Hepatocyte (in vitro differentiated cells): ENCODE measurements around the gene ZNF585A. TPM values are rescaled to one million over a fixed set of nuclear protein-coding genes. Genes with fewer than 3 reads are reported as not detected.

ENCODE experiments used
- DNase-seq: peaks from one replicate; pipeline ENCODE4 v3.0.0-alpha.2; 2016; ENCODE audit warnings: low spot score
- H2AFZ ChIP-seq: fragments of 200-600 bp; sonication (generic); 2 replicates; pipeline ENCODE4 v1.6.0; 2016; ENCODE audit warnings: antibody characterized with exemption, mild to moderate bottlenecking
- H3K27ac ChIP-seq: fragments of 200-600 bp; sonication (generic); 2 replicates; pipeline ENCODE4 v1.5.1; 2016; ENCODE audit warnings: mild to moderate bottlenecking
- H3K27me3 ChIP-seq: fragments of 200-600 bp; sonication (generic); 2 replicates; pipeline ENCODE4 v1.6.1; 2016
- H3K36me3 ChIP-seq: fragments of 200-600 bp; sonication (generic); replicated peaks from 2 replicates; pipeline ENCODE4 v1.5.1; 2016; ENCODE audit warnings: low read depth; ENCODE audit not compliant: insufficient read depth
- H3K4me1 ChIP-seq: fragments of 200-600 bp; sonication (generic); 2 replicates; pipeline ENCODE4 v1.5.1; 2016; ENCODE audit warnings: mild to moderate bottlenecking, moderate library complexity; ENCODE audit not compliant: insufficient read depth
- H3K4me2 ChIP-seq: fragments of 200-600 bp; sonication (generic); 2 replicates; pipeline ENCODE4 v1.6.0; 2016
- H3K4me3 ChIP-seq: fragments of 200-600 bp; sonication (generic); 2 replicates; pipeline ENCODE4 v1.5.1; 2016; ENCODE audit warnings: mild to moderate bottlenecking
- H3K79me2 ChIP-seq: fragments of 200-600 bp; sonication (generic); 2 replicates; pipeline ENCODE4 v1.6.0; 2017; ENCODE audit warnings: mild to moderate bottlenecking
- H3K9me2 ChIP-seq: fragments of 200-600 bp; sonication (generic); replicated peaks from 2 replicates; pipeline ENCODE4 v1.6.0; 2017; ENCODE audit warnings: mild to moderate bottlenecking; ENCODE audit not compliant: insufficient read depth
- H3K9me3 ChIP-seq: fragments of 200-600 bp; sonication (generic); 2 replicates; pipeline ENCODE4 v1.5.1; 2016; ENCODE audit warnings: low read depth, mild to moderate bottlenecking
- H4K20me1 ChIP-seq: fragments of 200-600 bp; sonication (generic); 2 replicates; pipeline ENCODE4 v1.6.0; 2016; ENCODE audit warnings: mild to moderate bottlenecking; ENCODE audit not compliant: insufficient read depth, poor library complexity, severe bottlenecking
- EZH2 ChIP-seq: fragments of 200-600 bp; sonication (generic); IDR thresholded peaks from 2 replicates; pipeline ENCODE4 v1.6.1; 2016; ENCODE audit warnings: antibody characterized with exemption, mild to moderate bottlenecking, borderline replicate concordance
- EZH2phosphoT487 ChIP-seq: fragments of 200-600 bp; sonication (generic); IDR thresholded peaks from one replicate; pipeline ENCODE4 v1.6.1; 2018; ENCODE audit warnings: antibody characterized with exemption, mild to moderate bottlenecking, low read depth, moderate library complexity; ENCODE audit not compliant: unreplicated experiment, severe bottlenecking
- WGBS: methylation state at CpG from one replicate; pipeline ENCODE4 v1.1.6; 2016; ENCODE audit warnings: low lambda C conversion rate; ENCODE audit errors: missing lambda C conversion rate; 5-methylcytosine and 5-hydroxymethylcytosine counted together
- polyA plus RNA-seq: library from polyadenylated mRNA; unstranded; fragments of >200 nt; fragmentation: Nextera tagmentation; extraction: Ambion mirVana; gene quantifications from 2 replicates; pipeline ENCODE4 v1.2.1, GENCODE V29; 2016
- total RNA-seq: library from RNA; depleted of rRNA; stranded (reverse); fragments of >200 nt; gene quantifications from 2 replicates; pipeline ENCODE4 v1.2.3, GENCODE V29; 2014
- TF ChIP-seq, protein P1 (sequence below): fragments of 200-600 bp; sonication (generic); IDR thresholded peaks from 2 replicates; pipeline ENCODE4 v1.5.1; 2016; ENCODE audit warnings: antibody characterized with exemption, mild to moderate bottlenecking; ENCODE audit not compliant: poor library complexity

The ZNF585A gene
- total and polyA plus RNA-seq, 2 experiments from 2014 or later = 8.3 to 13.3 TPM

DNA sequence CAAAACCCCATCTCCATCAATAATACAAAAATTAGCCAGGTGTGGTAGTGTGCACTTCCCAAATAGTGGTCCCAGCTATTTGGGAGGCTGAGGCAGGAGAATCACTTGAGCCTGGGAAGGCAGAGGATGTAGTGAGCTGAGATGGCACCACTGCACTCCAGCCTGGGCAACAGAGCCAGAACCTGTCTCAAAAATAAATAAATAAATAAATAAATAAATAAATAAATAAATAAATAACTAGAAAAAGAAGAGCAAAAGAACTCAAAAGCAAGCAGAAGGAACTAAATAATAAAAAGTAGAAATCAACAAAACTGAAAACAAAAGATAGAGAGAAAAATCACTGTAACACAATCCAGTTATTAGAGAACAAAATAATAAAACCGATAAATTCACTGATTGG, 12.3 kb downstream of the ZNF585A start:
- Histone ChIP-seq H3K36me3 (peaks cover 5% of the 10 kb centered on the region), H3K4me1 (no peaks in the 10 kb centered on the region), H2AFZ (no peak overlapping the region), H3K4me2 (no peak overlapping the region), H3K4me3 (no peak overlapping the region), H3K27ac (no peak overlapping the region), H3K9me2 (no peaks in the 10 kb centered on the region), H4K20me1 (no peaks in the 10 kb centered on the region), H3K9me3 (peaks cover 46% of the 10 kb centered on the region), H3K79me2 (no peaks in the 10 kb centered on the region), H3K27me3 (no peaks in the 10 kb centered on the region)
- 98% methylated on average over 1 of the region's 1 CpG for WGBS
- DNase-seq = no peak
- TF ChIP-seq EZH2 = no peak
- TF ChIP-seq, protein P1, sequence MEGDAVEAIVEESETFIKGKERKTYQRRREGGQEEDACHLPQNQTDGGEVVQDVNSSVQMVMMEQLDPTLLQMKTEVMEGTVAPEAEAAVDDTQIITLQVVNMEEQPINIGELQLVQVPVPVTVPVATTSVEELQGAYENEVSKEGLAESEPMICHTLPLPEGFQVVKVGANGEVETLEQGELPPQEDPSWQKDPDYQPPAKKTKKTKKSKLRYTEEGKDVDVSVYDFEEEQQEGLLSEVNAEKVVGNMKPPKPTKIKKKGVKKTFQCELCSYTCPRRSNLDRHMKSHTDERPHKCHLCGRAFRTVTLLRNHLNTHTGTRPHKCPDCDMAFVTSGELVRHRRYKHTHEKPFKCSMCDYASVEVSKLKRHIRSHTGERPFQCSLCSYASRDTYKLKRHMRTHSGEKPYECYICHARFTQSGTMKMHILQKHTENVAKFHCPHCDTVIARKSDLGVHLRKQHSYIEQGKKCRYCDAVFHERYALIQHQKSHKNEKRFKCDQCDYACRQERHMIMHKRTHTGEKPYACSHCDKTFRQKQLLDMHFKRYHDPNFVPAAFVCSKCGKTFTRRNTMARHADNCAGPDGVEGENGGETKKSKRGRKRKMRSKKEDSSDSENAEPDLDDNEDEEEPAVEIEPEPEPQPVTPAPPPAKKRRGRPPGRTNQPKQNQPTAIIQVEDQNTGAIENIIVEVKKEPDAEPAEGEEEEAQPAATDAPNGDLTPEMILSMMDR = no peak
- no peak for TF ChIP-seq EZH2phosphoT487

DNA sequence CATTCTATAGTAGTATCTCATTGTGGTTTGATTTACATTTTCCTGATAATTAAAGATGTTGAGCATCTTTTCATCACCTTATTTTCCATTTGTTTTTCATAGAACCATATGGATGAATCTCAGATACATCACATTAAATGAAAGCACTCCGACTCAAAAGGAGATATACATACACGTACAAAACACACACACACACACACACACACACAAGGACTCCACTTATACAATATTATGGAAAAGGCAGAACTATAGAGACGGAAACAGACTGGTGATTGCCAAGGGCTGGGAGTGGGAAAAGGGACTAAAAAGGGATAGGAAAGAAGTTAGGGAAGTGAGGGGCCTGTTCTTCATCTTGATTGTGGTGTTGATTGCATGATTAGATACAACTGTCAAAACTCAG, 24.3 kb downstream of the ZNF585A start:
- H3K4me3 ChIP-seq = no peak overlapping the region
- H3K9me3 ChIP-seq = peaks cover 24% of the 10 kb centered on the region
- H3K79me2 ChIP-seq = no peaks in the 10 kb centered on the region
- H3K4me1 ChIP-seq = no peaks in the 10 kb centered on the region
- H3K4me2 ChIP-seq = no peak overlapping the region
- H3K27me3 ChIP-seq = no peaks in the 10 kb centered on the region
- H4K20me1 ChIP-seq = no peaks in the 10 kb centered on the region
- no peak overlapping the region for H3K27ac ChIP-seq
- peaks cover 2% of the 10 kb centered on the region for H3K36me3 ChIP-seq
- no peak for DNase-seq
- H3K9me2 ChIP-seq = no peaks in the 10 kb centered on the region
- 93% methylated on average over 3 of the region's 3 CpGs for WGBS
- H2AFZ ChIP-seq = no peak overlapping the region
- TF ChIP-seq, protein P1 = no peak
- TF ChIP-seq EZH2 (no peak), EZH2phosphoT487 (no peak)

DNA sequence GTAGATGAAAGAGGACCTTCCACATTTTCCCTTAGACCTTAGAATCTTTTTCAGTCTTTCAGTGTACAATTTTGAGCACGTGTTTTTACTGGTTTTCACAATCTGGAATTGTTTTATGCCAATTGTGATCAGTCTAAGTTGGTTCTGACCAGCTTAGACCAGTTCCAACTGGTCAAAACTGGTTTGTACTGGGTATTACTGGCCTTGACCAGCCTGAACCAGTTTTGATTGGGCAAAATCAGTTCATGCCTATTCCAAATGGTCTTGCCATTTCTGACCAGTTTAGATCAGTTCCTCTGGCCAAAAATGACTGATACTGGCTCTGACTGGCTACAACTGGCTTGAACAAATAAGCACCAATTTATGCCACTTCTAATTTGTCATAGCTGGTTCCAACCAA, 36.4 kb downstream of the ZNF585A start:
- Histone ChIP-seq H3K9me3 (peaks cover 18% of the 10 kb centered on the region), H4K20me1 (no peaks in the 10 kb centered on the region)
- 0% methylated on average over 1 of the region's 1 CpG for WGBS

More for the DNA sequence above, 36.4 kb downstream of the ZNF585A start:
- DNase-seq = no peak
- no peak overlapping the region for H3K27ac ChIP-seq
- H3K4me3 ChIP-seq = no peak overlapping the region
- H2AFZ ChIP-seq = no peak overlapping the region
- H3K4me2 ChIP-seq = no peak overlapping the region
- no peaks in the 10 kb centered on the region for H3K36me3 ChIP-seq
- no peaks in the 10 kb centered on the region for H3K27me3 ChIP-seq
- no peaks in the 10 kb centered on the region for H3K4me1 ChIP-seq
- TF ChIP-seq EZH2 (no peak), EZH2phosphoT487 (no peak)
- TF ChIP-seq, protein P1 = no peak
- no peaks in the 10 kb centered on the region for H3K79me2 ChIP-seq
- no peaks in the 10 kb centered on the region for H3K9me2 ChIP-seq
